Measurements from ENCODE around the gene GALNT17.

Gene GALNT17

DNA sequence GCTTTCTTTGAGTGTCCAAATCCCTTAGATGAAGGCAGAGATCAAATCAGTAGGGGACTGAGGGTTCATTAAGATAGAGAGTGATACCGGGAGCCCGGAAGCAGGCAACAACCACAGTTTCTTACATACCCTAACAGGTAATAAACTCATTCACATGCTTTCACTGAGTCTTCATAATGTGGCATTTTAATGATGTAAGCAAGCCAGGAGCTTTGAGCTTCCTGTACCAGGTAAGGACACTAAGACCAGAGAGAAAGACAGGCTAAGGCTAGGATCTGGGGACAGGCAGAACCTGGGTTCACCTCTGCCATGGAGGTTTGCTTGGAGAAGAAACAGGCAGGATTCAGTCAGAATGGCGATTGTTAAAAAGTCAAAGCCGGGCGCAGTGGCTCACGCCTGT lies 618.3 kb downstream of the GALNT17 start:
- no peak for DNase-seq (ENCODE audit: low read depth)

DNA sequence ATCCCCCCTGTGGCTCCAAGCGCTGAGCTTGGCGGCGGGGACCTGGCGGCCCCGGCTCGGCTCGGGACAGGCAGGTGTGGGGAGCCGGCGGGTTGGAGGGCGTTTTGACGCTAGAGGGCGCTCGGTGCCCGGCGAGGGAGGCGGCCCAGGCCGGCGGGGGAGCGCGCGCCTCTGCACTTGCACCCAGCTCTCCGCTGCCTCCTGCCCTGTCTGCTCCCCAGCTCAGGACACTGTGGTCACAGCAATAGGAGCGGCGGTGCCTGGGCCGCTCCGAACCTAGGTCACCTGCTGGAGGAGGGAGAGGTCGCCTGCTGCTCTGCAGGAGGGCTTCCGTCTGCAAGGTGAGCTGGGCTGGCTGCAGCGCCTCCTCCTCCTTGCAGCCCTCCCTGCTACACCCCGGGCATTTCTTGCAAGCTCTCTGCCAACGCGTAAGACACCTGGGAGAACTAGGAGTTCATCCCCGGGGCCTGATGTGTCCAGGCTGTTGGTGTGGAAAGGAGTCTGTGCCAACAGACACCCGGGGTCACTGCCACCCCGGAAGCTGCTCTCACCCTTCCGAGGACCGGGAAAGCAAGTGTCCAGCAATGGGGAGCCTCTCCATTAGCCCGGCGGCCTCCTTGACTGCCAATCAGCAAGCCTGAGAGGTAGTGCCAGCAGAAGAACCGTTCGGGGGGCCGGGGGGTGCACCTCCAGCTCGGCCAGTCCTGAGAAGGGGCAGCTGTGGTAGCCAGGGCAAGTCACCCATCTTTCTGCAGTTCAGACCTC lies 620.4 kb downstream of the GALNT17 start:
- DNase-seq (ENCODE audit: low read depth): no peak

DNA sequence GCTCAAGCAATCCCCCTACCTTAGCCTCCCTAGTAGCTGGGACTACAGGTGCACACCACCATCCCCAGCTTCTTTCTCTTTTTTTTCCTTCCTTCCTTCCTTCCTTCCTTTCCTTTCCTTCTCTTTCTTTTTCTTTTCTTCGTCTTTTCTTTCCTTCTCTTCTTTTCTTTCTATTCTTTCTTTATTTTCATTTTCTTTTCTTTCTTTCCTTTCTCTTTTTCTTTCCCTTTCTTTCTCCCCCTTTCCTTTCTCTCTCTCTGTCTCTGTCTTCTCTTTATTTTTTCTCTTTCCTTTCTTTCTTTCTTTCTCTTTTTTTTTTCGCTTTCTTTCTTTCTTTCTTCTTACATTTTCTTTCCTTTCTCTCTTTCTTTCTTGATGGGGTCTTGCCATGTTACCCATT lies 621.3 kb downstream of the GALNT17 start:
- DNase-seq (ENCODE audit: low read depth): no peak

DNA sequence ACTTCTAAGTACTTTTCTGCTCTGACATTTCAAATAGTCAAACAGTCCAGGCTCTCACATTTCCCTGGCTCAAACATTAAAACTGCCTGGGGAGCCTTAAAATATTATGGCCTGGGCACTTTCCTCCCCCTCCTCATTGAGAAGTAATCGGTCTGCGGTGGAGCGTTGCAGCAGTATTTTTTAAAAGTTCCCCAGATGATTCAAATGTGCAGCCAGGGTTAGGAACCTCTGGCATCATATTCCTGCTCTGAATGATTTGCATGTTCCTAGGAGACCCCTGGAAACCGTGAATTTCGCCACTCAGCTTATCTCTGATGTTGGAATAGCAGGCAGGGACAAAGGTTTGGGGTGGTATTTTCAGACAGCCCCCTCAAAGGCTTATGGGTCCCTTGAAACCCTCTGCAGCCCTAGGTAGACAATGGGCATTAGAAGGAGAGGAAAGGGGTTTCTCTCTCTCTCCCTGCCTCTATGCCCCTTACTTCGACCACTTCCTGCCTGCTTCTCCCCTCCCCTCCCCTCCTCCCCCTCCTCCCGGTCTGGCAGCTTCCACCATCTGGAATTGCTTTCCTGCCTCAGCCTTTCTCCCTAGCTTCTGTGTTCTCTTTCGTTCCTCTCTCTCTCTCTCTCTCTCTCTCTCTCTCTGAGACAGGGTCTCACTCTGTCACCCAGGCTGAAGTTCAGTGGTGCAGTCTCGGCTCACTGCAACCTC lies 622.2 kb downstream of the GALNT17 start:
- no peak for DNase-seq (ENCODE audit: low read depth)

DNA sequence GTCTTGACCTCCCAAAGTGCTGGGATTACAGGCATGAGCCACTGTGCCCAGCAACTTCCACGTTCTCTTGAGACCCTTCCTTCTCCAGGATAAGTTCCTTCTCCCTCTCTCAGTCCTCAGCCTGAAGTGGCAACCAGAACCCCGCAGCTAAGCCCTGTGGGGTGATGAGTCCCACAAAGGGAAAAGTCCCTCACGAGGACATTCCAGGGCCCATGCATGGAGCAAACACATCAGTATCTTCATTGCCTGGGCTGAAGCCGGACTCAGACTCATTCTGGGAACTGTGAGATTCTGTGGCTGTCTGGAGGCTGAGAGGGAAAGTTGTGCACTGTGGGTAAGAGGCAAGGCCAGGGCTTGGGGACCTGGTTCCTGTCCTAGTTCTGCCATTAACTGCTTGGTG lies 622.9 kb downstream of the GALNT17 start:
- no peak for DNase-seq (ENCODE audit: low read depth)

DNA sequence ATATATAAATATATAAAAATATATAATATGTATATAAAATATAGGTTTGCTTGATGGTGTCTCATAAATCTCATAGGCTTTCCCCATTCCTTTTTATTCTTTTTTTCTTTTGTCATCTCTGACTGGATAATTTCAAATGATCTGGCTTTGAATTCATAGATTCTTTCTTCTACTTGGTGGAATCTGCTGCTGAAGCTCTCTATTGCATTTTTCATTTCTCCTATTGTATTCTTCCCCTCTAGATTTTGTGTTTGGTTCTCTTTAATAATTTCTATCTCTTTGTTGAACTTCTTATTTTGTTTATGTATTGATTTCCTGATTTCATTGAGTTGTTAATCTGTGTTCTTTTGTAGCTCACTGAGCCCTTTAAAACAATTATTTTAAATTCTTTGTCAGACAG lies 629.4 kb downstream of the GALNT17 start:
- no peak for DNase-seq (ENCODE audit: low read depth)
